NCI-H748 (cell line): Measurements from ENCODE around the gene LYZL4.
A peak's percentile ranks its signal among the peaks of the same experiment; 100 is the strongest.

Experiments
- DNase-seq: peaks from one replicate; lab custom pipeline; 2025; ENCODE audit not compliant: unreplicated experiment; lab: John Stamatoyannopoulos, UW

The LYZL4 gene

GRCh38 chr3:42428830-42429229 is 18.4 kb upstream of the LYZL4 start:
- no peak for DNase-seq

- DNase-seq: no peak
These were observed 15.5 kb upstream of the LYZL4 start for GRCh38 chr3:42425736-42426407.

- peak; percentile 10 for DNase-seq
These were observed 14.5 kb upstream of the LYZL4 start for GRCh38 chr3:42424911-42425310.

GRCh38 chr3:42421818-42422796 is 11.7 kb upstream of the LYZL4 start:
- DNase-seq: no peak

- no peak for DNase-seq
These were observed 9.2 kb upstream of the LYZL4 start for GRCh38 chr3:42419563-42419962.

- no peak for DNase-seq
These were observed 2.2 kb upstream of the LYZL4 start for GRCh38 chr3:42412526-42413155.

GRCh38 chr3:42411429-42411828 is 1.0 kb upstream of the LYZL4 start:
- DNase-seq: no peak

- no peak for DNase-seq
These were observed 2.3 kb downstream of the LYZL4 start for GRCh38 chr3:42408156-42408555.

- no peak for DNase-seq
These were observed 3.5 kb downstream of the LYZL4 start for GRCh38 chr3:42406727-42407450.

- no peak for DNase-seq
These were observed 4.6 kb downstream of the LYZL4 start for GRCh38 chr3:42405857-42406256.

- DNase-seq: no peak
These were observed 6.7 kb downstream of the LYZL4 start for GRCh38 chr3:42403737-42404136.

- no peak for DNase-seq
These were observed 7.9 kb downstream of the LYZL4 start for GRCh38 chr3:42402394-42403096.

- DNase-seq: no peak
These were observed 12.3 kb downstream of the LYZL4 start for GRCh38 chr3:42398080-42398479.

GRCh38 chr3:42397644-42398043 is 12.8 kb downstream of the LYZL4 start:
- DNase-seq: no peak

GRCh38 chr3:42394579-42395288 is 15.7 kb downstream of the LYZL4 start:
- DNase-seq: peak; percentile 84

GRCh38 chr3:42387802-42388651 is 22.4 kb downstream of the LYZL4 start:
- DNase-seq: no peak

GRCh38 chr3:42381551-42382082 is 28.8 kb downstream of the LYZL4 start:
- DNase-seq: no peak

GRCh38 chr3:42377681-42378080 is 32.7 kb downstream of the LYZL4 start:
- no peak for DNase-seq

GRCh38 chr3:42376344-42376798 is 34.0 kb downstream of the LYZL4 start:
- DNase-seq: no peak
